B cell (primary cell): ENCODE data around the gene ARMC9.

Experiments
- EZH2 ChIP-seq: IDR thresholded peaks from 2 replicates; pipeline ENCODE4 v1.6.1; 2012; ENCODE audit warnings: borderline replicate concordance, low read depth, mild to moderate bottlenecking, moderate library complexity, low read length; ENCODE audit not compliant: insufficient read depth, poor library complexity, severe bottlenecking
- TF ChIP-seq, protein P1 (sequence below): fragments of 200-600 bp; IDR thresholded peaks from one replicate; pipeline ENCODE4 v1.8.0; 2022; ENCODE audit warnings: antibody characterized with exemption, mild to moderate bottlenecking

- TF ChIP-seq, protein P1, sequence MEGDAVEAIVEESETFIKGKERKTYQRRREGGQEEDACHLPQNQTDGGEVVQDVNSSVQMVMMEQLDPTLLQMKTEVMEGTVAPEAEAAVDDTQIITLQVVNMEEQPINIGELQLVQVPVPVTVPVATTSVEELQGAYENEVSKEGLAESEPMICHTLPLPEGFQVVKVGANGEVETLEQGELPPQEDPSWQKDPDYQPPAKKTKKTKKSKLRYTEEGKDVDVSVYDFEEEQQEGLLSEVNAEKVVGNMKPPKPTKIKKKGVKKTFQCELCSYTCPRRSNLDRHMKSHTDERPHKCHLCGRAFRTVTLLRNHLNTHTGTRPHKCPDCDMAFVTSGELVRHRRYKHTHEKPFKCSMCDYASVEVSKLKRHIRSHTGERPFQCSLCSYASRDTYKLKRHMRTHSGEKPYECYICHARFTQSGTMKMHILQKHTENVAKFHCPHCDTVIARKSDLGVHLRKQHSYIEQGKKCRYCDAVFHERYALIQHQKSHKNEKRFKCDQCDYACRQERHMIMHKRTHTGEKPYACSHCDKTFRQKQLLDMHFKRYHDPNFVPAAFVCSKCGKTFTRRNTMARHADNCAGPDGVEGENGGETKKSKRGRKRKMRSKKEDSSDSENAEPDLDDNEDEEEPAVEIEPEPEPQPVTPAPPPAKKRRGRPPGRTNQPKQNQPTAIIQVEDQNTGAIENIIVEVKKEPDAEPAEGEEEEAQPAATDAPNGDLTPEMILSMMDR: no peak
- no peak for TF ChIP-seq EZH2
Measured at GRCh38 chr2:231347081-231347480, 148.7 kb downstream of the ARMC9 start.
